H4 (cell line): ENCODE results near the gene CERCAM. TPM values are rescaled to one million over a fixed set of nuclear protein-coding genes. Genes with fewer than 3 reads are reported as not detected.

Experiments
- DNase-seq: peaks from one replicate; pipeline ENCODE4 v3.0.0-alpha.2; 2015; ENCODE audit warnings: low spot score
- total RNA-seq: library from RNA; depleted of rRNA; stranded (reverse); fragments of >200 nt; shearing (Covaris generic); gene quantifications from 2 replicates; pipeline ENCODE4 v1.2.3, GENCODE V29; 2014; rRNA removed

CERCAM gene
- total RNA-seq, 1 experiment from 2014 or later = 19.0 TPM

DNA sequence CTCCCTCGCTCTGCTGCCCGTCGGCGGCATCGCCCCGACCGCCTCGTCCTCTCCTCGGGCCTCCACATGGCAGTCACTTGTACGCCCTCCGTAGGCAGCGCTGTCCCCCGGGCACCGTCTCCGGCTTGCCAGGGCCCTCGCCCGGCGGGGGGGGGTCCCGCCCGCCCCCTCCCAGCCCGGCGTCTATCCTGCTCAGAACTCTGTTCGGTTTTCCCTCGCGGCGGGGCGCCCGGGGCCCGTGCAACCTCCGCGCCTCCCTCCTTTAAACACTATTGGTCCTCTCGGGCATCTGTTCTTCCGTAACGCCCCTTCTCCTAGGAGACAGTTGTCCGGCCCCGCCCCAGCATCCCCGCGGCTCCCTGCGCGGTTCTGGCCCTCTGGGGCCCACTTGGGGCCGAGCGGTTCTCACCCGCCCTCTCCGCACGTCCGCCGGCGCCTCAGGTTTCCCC is 36.0 kb downstream of the CERCAM start:
- DNase-seq = peak; percentile 68

- no peak for DNase-seq
These were observed 36.5 kb downstream of the CERCAM start for GRCh38 chr9:128457207-128457606.

DNA sequence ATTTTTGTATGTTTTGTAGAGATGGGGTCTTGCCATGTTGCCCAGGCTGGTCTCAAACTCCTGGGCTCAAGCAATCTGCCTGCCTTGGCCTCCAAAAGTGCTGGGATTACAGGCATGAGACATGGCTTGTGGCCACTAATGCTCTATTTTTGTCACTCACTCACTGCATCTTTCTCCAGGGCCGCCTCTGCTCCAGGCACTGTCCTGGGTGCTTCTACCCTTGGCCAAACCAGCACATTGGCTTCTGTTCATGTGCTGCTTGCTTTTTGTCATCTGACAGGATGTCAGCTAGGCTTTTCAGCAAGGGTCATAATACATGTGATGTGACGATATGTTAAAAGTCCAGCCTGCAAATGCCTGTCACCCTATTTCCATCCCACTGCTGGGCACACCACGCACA is 38.4 kb downstream of the CERCAM start:
- no peak for DNase-seq

DNA sequence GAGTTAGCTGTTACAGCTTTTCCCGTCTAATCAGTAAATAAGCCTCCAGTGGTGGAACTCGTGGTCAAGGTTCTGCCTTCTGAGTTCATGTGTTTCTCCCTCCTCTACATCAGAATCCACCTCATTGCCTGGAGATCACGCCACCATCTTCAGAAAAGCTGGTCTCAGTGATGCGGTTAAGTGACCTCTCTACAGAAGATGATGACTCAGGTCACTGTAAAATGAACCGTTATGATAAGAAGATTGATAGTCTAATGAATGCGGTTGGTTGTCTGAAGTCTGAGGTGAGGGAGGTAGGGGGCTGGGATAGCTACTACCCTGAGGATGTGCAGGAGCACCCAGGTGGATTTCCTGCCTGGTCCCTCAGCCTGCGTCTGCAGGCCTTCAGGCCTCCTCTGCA is 48.4 kb downstream of the CERCAM start:
- no peak for DNase-seq

GRCh38 chr9:128470560-128470959 is 49.9 kb downstream of the CERCAM start:
- DNase-seq = peak; percentile 68

GRCh38 chr9:128473104-128473503 is 52.4 kb downstream of the CERCAM start:
- DNase-seq = no peak

GRCh38 chr9:128475867-128476266 is 55.2 kb downstream of the CERCAM start:
- no peak for DNase-seq

- no peak for DNase-seq
These were observed 58.6 kb downstream of the CERCAM start for GRCh38 chr9:128479262-128479661.

GRCh38 chr9:128481561-128481960 is 60.9 kb downstream of the CERCAM start:
- no peak for DNase-seq

- DNase-seq = no peak
These were observed 61.5 kb downstream of the CERCAM start for GRCh38 chr9:128482186-128482585.

- no peak for DNase-seq
These were observed 64.2 kb downstream of the CERCAM start for GRCh38 chr9:128484686-128485413.

DNA sequence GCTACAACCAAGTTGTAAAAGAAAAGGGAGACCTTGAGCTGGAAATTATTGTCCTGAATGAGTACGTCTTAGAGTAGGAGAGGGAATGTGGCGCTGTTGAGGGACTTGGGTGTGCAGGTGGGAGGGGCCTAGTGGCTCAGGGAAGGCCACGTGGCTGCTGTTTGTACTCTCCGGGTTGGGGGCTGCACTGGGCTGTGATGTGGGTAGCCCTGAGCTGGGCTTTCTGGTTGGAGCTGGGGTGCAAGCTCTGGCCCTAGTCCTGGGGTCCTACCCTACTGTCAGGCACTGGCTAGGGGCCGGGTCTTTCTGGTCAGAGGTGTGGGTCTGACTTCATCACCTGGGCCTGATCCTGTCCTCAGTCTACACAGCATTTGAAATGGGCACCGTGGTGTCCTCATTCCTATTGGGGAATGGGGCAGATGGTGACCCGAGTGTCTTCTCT is 64.8 kb downstream of the CERCAM start:
- no peak for DNase-seq

DNA sequence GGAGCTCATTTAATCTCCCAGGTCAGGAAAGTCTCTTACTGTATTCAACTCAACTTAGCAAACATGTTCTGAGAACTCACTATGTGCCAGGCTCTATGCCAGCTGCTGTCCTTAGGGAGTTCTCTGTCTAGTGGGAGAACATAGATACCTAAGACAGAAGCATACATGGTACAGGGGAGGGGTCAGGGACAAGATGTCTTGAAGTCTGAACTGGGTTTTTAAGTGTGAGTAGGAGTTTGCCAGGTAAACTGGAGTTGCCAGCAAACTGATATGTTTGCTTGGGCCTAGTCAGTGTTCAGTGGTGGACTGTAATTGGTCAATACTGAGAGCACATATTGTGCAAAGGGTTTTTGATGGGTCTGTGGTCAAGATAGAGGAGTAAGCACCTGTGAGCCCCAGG is 65.5 kb downstream of the CERCAM start:
- no peak for DNase-seq

Other genes starting within 250 kb of the CERCAM start
- 15.5 and 32.0 TPM in 2 replicates for gene CIZ1, start 229.3 kb upstream of the CERCAM start, total RNA-seq
- gene DNM1, start 217.5 kb upstream of the CERCAM start, total RNA-seq = 19.7 and 20.0 TPM in 2 replicates
- 40.3 and 56.0 TPM in 2 replicates for gene GOLGA2, start 144.8 kb upstream of the CERCAM start, total RNA-seq
- gene SWI5, start 144.6 kb upstream of the CERCAM start, total RNA-seq = 59.5 and 66.7 TPM in 2 replicates
- gene TRUB2, start 98.4 kb upstream of the CERCAM start, total RNA-seq = 13.8 and 15.6 TPM in 2 replicates
- gene COQ4, start 98.0 kb upstream of the CERCAM start, total RNA-seq = 39.6 and 46.3 TPM in 2 replicates
- gene SLC27A4, start 80.3 kb upstream of the CERCAM start, total RNA-seq = 15.1 and 21.9 TPM in 2 replicates
- gene URM1, start 49.5 kb upstream of the CERCAM start, total RNA-seq = 52.3 and 71.9 TPM in 2 replicates
- 28.6 and 30.2 TPM in 2 replicates for gene ODF2, start 35.1 kb downstream of the CERCAM start, total RNA-seq
- 30.3 and 35.5 TPM in 2 replicates for gene GLE1, start 83.9 kb downstream of the CERCAM start, total RNA-seq
- 46.5 and 52.8 TPM in 2 replicates for gene SPTAN1, start 131.7 kb downstream of the CERCAM start, total RNA-seq
- 56.9 and 69.0 TPM in 2 replicates for gene DYNC2I2, start 236.0 kb downstream of the CERCAM start, total RNA-seq